CMK (cell line): Measurements from ENCODE around the gene KIF5C.

Experiments
- DNase-seq: peaks from one replicate; pipeline ENCODE4 v3.0.0-alpha.2; 2010; ENCODE audit warnings: low read depth

Gene KIF5C

DNA sequence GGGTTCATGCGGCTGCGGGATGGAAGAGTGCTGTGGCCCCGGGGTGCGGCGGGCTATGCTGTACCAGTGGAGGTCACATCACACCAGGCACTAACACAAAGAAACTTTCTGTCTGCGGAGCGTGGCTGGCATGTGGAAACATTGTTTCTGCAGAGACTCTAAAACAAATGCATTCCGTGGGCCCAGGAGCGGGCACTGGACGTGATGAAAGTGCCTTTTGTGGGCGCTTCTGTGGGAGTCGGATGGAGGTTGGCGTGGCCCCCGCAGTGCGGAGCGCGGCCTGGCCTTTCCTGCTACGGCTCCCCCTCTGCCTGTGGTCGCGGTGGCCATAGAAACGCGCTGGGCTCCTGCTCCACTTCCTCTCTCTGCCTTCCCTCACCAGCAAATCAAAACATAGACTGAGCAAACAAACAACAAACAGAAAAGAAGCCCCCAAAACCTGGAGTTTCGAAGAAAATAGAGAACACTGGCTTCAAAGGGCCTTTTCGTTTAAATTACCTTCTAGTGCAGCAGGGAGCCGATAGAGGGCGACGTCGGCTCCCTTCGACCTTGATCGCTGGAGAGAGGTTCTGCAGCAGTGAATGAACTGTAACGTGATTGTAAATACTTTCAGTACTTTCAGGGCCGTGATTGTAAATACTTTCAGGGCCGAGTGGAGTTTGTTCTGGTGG is 51.4 kb downstream of the KIF5C start:
- DNase-seq = no peak

DNA sequence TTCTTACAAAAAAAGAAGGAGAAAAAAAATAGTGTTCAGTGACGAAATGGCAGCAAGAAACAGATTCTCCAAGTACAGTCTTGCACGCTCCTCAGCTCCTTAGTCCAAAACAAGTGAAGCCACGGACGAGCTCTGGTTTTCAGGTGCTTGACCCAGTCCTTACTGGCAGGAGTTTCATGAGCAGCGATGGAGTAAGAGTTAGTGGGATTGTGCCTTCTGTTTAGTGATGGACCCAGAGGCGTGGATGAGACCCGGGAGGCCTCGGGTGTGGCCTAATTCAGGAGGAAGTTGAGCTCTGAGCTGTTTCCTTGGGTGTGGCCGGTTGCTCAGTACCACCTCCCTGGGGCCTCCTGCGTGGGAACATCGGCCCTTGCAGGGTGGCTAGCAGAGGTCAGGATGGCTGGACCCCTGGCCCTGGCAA is 52.0 kb downstream of the KIF5C start:
- no peak for DNase-seq

- DNase-seq = no peak
These were observed 53.4 kb downstream of the KIF5C start for GRCh38 chr2:148928395-148928794.

GRCh38 chr2:148930046-148930775 is 55.2 kb downstream of the KIF5C start:
- no peak for DNase-seq

GRCh38 chr2:148932536-148932935 is 57.5 kb downstream of the KIF5C start:
- DNase-seq = no peak

- no peak for DNase-seq
These were observed 58.4 kb downstream of the KIF5C start for GRCh38 chr2:148933456-148933855.

GRCh38 chr2:148935791-148936190 is 60.8 kb downstream of the KIF5C start:
- DNase-seq = no peak

- no peak for DNase-seq
These were observed 61.9 kb downstream of the KIF5C start for GRCh38 chr2:148936857-148937450.

DNA sequence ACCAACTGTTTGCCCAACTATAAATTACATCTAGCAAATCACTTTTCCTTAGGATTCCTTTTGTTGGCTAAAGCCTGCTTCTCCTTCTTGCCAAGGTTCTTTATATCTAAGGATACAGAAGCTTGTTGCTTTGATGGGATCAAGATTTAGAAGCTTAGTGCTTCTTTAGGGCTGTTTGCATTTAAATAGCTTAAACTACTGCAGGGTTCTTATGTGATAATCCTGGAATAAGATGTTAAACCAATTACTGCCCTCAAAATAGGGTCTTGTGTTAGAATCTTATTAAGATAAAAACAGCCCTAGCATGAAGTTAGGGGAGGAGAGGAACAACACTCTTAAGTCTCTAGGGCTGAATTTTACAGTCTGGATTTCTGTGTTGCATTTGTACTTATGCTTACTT is 64.2 kb downstream of the KIF5C start:
- no peak for DNase-seq

DNA sequence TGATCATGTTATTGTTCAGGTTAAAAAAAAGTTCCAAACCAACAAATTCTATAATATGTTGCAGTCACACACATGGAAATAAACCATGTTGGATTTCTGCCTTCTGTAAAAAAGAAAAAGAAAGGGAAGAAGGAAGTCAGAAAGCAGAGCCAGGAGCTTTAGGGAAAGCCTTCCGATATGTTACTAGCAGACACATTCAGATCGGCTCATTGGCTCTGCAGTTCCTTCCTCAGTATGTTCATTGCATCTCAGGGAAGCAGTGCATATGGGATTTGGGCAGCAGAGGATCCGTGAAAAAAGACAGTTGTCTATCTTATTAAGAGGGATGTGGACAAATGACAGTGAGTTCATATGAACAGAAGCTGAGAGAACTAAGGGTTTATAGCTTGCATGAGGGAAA is 68.1 kb downstream of the KIF5C start:
- no peak for DNase-seq

DNA sequence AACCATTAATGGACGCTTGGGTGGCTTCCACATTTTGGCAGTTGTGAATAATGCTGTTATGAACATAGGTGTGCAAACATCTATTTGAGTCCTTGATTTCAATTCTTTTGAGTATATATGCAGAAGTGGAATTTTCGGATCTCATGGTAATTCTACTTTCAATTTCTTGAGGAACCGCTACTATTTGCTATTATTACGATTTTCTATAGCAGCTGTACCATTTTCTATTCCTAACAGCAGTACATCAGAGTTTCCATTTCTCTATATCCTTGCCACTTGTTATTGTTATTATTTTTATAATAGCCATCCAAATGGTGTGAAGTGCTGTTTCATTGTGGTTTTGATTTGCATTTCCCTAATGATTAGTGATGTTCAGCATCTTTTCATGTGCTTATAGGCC is 69.5 kb downstream of the KIF5C start:
- DNase-seq = no peak

- no peak for DNase-seq
These were observed 72.3 kb downstream of the KIF5C start for GRCh38 chr2:148947299-148947698.

- DNase-seq = no peak
These were observed 73.8 kb downstream of the KIF5C start for GRCh38 chr2:148948868-148949267.

- no peak for DNase-seq
These were observed 74.3 kb downstream of the KIF5C start for GRCh38 chr2:148949348-148949747.

GRCh38 chr2:148952621-148953020 is 77.6 kb downstream of the KIF5C start:
- DNase-seq = no peak

DNA sequence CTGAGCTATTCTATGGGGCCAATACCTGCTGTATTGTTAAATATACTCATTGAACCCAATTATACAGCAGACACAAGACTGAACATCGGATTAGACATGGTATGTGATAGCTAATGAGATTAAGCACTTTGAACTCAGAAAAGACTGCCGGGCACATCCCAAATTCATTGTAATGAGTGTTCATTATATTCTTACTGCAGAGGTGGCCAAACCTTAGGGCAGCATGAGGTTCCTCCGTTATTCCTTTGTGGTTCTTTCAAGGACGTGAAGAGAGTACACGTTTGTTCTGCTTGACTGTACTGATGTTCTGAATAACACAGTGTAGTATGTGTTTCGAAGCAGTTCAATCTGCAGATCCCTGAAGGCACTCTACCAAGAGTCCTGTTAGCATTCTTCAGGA is 78.4 kb downstream of the KIF5C start:
- no peak for DNase-seq

DNA sequence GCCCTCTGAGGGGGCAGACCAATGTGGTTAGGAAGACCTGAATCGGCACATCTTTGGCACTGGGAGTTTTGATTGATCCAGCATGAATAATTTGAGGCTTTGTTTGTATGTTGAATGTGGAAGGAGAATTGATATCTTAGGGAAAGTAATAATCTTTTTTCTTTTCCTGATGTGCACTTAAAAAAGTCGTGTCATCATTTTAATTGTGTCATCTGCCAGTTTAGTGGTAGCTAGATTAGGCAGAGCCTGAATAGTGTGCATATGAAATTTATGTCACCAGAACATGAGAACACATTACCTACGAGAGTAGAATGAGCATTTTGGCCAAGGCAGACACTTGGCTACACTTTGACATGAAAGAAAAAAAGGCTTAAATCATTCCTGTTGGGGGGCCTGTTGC is 79.5 kb downstream of the KIF5C start:
- DNase-seq = no peak

GRCh38 chr2:148955798-148956197 is 80.8 kb downstream of the KIF5C start:
- no peak for DNase-seq

- DNase-seq = no peak
These were observed 82.0 kb downstream of the KIF5C start for GRCh38 chr2:148957023-148957422.

DNA sequence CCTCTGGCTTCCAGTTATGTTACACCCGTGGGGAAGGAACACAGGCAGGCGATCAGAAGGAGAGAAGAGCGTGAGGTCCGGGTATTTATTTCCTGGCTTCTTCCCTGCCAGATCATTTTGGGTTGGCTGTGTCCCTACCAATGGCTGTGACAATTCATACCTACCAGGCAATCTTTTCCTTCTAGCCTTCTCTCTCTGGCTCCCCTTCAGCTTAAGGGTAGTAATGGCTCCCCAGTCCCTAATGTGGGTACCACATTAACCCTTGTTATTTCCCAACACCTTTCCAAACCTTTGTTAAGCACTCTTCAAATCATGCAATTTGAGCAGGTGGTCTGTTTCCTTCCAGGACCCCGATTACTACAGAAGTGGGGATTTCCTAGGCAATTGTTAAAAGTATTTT is 84.7 kb downstream of the KIF5C start:
- DNase-seq = no peak

DNA sequence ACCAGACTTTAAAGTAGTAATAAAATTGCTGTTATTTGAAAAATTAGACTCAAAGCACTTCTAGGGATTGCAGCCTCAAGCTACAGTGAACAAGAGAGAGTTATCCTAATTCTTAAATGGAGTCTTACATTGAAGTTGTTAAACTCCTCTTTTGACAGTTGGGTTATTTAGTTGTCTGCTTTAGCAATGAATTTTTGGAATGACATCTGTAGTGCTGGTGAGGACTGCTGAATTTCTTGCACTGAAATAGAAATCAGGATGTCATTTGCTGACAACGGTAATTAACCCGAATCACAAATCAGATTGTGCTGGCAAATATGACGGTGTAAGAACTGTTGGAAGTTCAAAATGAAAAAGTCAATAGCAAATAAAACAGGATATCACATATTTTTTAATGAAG is 85.5 kb downstream of the KIF5C start:
- DNase-seq = no peak

DNA sequence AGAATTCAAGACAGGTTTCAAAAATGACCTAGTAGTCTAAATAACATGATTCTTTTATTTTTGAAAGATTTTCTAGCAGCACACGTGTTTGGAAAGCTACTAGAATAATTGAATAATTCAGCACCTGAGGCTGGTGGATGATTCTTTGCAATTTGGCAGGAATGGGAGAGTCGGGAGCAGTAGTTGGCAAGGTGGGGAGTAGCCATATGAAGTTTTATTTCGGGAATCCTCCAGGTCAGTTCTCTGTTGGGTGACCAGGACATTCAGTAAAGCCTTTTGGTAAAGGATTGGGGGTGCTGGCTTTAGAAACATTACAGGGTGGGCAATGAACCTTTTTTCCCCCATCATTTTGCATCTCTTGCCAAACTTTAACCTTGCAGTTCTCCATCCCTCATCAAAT is 88.4 kb downstream of the KIF5C start:
- DNase-seq = no peak

DNA sequence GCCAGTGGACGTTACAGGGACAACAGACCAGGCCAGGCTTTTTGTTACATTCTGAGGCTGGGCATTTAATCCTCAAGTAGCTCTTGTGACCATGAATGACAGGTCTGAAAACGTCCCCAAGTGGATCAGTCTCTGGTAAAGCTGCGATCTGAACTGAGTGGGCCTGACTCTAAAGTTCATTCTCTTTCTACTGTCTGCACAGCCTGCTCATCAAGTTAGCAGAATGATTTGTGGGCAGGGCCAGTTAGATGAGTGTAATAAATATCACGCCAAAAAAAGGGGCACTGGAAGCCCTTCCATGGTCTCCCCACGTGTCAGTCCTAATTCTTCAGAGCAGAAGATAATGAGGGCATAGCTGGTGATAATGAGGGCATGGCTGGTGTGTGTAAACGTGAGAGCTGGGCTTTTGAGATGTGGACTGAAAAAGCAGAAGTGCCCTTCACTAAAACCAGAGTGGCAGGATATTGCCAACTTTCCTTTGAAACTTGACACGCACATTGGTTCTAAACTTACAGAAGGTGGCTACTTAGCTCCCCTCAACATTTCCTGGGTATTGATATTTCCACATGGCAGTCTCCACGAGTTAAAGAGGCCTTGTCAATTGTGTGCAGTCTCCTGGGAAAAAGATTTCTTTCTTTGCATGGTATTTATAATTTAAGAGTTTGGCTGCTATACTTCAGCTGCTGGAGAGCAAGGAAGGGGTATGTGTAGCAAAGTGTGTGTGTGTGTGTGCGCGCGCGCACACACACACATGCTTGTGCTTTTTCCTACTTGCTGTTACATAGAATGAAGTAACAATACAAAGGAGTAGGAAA is 90.8 kb downstream of the KIF5C start:
- no peak for DNase-seq
